ENCODE measurements around the gene SYNRG. TPM values are rescaled to one million over a fixed set of nuclear protein-coding genes. Genes with fewer than 3 reads are reported as not detected.

SYNRG gene
- total and polyA plus RNA-seq, 2 of the 13 experiments (the other 11 are each of a cell fraction or from before 2014, with no cell fraction given) = 7.3 to 8.7 TPM

DNA sequence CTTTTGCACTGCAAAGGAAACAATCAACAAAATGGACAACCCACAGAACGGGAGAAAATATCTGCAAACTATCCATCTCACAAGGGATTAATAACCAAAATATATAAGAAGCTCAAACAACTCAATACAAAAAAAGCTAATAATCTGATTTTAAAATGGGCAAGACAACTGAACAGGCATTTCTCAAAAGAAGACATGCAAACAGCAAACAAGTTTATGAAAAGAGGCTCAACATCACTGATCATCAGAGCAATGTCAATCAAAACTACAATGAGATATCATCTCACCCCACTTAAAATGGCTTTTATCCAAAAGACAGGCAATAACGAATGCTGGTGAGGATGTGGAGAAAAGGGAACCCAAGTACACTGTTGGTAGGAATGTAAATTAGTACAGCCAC, 34.8 kb downstream of the SYNRG start:
- ChIA-PET CTCF (ENCODE audit: low intra/inter-chr PET ratio, low total read pairs) (no interaction called here), POLR2A (no interaction called here)
- DNase-seq (ENCODE audit: low spot score) (no peak), FAIRE-seq (no peak), ATAC-seq (no peak)
- TF ChIP-seq NBN (conservative IDR thresholded peaks at IDR 0.05) = no peak
- no peak for TF ChIP-seq ZNF543 (CRISPR knock-in tag; IDR thresholded peaks at IDR 0.05)
- TF ChIP-seq PRMT3 (CRISPR knock-in tag; IDR thresholded peaks at IDR 0.05; ENCODE audit: borderline replicate concordance, low read depth) = no peak
- TF ChIP-seq, protein P1, sequence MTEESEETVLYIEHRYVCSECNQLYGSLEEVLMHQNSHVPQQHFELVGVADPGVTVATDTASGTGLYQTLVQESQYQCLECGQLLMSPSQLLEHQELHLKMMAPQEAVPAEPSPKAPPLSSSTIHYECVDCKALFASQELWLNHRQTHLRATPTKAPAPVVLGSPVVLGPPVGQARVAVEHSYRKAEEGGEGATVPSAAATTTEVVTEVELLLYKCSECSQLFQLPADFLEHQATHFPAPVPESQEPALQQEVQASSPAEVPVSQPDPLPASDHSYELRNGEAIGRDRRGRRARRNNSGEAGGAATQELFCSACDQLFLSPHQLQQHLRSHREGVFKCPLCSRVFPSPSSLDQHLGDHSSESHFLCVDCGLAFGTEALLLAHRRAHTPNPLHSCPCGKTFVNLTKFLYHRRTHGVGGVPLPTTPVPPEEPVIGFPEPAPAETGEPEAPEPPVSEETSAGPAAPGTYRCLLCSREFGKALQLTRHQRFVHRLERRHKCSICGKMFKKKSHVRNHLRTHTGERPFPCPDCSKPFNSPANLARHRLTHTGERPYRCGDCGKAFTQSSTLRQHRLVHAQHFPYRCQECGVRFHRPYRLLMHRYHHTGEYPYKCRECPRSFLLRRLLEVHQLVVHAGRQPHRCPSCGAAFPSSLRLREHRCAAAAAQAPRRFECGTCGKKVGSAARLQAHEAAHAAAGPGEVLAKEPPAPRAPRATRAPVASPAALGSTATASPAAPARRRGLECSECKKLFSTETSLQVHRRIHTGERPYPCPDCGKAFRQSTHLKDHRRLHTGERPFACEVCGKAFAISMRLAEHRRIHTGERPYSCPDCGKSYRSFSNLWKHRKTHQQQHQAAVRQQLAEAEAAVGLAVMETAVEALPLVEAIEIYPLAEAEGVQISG (CRISPR knock-in tag; IDR thresholded peaks at IDR 0.05) = no peak
- no peak for TF ChIP-seq ZNF713 (CRISPR knock-in tag; IDR thresholded peaks at IDR 0.05)
- TF ChIP-seq BORCS8-MEF2B (CRISPR knock-in tag; IDR thresholded peaks at IDR 0.05) = no peak
- TF ChIP-seq ZKSCAN8 (CRISPR knock-in tag; IDR thresholded peaks at IDR 0.05; ENCODE audit: borderline replicate concordance) = no peak
- no peak overlapping the region for H3K4me3 ChIP-seq (replicated peaks in 1 of 3; ENCODE audit: insufficient read depth in 1 of 3, low read depth in 2 of 3, low read length in 3 of 3)
- H3K27ac ChIP-seq (ENCODE audit: extremely low read length, insufficient read depth, low read length) = no peak overlapping the region
- H3K79me2 ChIP-seq (ENCODE audit: insufficient read depth, low read length) = no peaks in the 10 kb centered on the region
- no peaks in the 10 kb centered on the region for H4K20me1 ChIP-seq (ENCODE audit: insufficient read depth, low read length)
- in situ Hi-C loops (cut with HindIII; ENCODE audit: extremely low pct_ligation_motif_present, low pct_unique_long_range_greater_than_20kb) = no loop called here
- WGBS (ENCODE audit: low lambda C conversion rate) = 97% methylated on average over 2 of the region's 2 CpGs
- H3K4me1 ChIP-seq (ENCODE audit: insufficient read depth, low read length) = no peaks in the 10 kb centered on the region
- intact Hi-C loops (cut with micrococcal nuclease; ENCODE audit: unreplicated experiment) = loop anchor here (5.0 kb wide), 1 partner anchor 202 kb away; no protein-coding TSS in a partner anchor
- H3K4me2 ChIP-seq (ENCODE audit: low read depth, low read length) = no peak overlapping the region
- no peak overlapping the region for H2AFZ ChIP-seq (ENCODE audit: low read length)
- H3K9me3 ChIP-seq (ENCODE audit: low read length) = no peaks in the 10 kb centered on the region
- peaks cover 8 to 40% of the 10 kb centered on the region in 2 experiments for H3K36me3 ChIP-seq (replicated peaks in 1 of 2; ENCODE audit: control insufficient read depth in 1 of 2, insufficient read depth in 2 of 2, low read length in 2 of 2)
- no TSS peak for BruUV-seq (replicated peaks)
- H3K27me3 ChIP-seq (ENCODE audit: control insufficient read depth in 1 of 2, insufficient read depth in 2 of 2, low read length in 2 of 2) = no peaks in the 10 kb centered on the region
- no peak overlapping the region for H3K9ac ChIP-seq (ENCODE audit: insufficient read depth, low read depth, low read length)

All from HepG2 (cell line).